Neuronal stem cell (in vitro differentiated cells): ENCODE data around the gene SLC38A2.

ENCODE experiments used
- DNase-seq: peaks from one replicate; pipeline ENCODE4 v3.0.0-alpha.2; 2013; ENCODE audit warnings: low spot score
- H2AFZ ChIP-seq: one replicate; pipeline ENCODE4 v1.6.1; 2013; ENCODE audit warnings: mild to moderate bottlenecking, low read length, inconsistent platforms
- H2AK5ac ChIP-seq: 2 replicates; pipeline ENCODE4 v1.6.1; 2013; ENCODE audit warnings: low read depth, mild to moderate bottlenecking, inconsistent platforms, low read length, moderate library complexity, mixed read lengths
- H2BK120ac ChIP-seq: 2 replicates; pipeline ENCODE4 v1.6.1; 2013; ENCODE audit warnings: low read depth, mild to moderate bottlenecking, inconsistent platforms, low read length, moderate library complexity, mixed read lengths
- H2BK12ac ChIP-seq: one replicate; pipeline ENCODE4 v1.6.1; 2013; ENCODE audit warnings: low read length, inconsistent platforms
- H2BK15ac ChIP-seq: 2 replicates; pipeline ENCODE4 v1.6.1; 2013; ENCODE audit warnings: mild to moderate bottlenecking, low read length, inconsistent platforms, mixed read lengths
- H2BK5ac ChIP-seq: one replicate; pipeline ENCODE4 v1.6.1; 2013; ENCODE audit warnings: inconsistent platforms, mild to moderate bottlenecking, low read length, moderate library complexity
- H3K14ac ChIP-seq: one replicate; pipeline ENCODE4 v1.6.1; 2013; ENCODE audit warnings: low read length, inconsistent platforms
- H3K18ac ChIP-seq: 2 replicates; pipeline ENCODE4 v1.6.1; 2013; ENCODE audit warnings: low read length, inconsistent platforms
- H3K23ac ChIP-seq: 2 replicates; pipeline ENCODE4 v1.6.1; 2013; ENCODE audit warnings: low read depth, mild to moderate bottlenecking, mixed read lengths, low read length, inconsistent platforms; ENCODE audit not compliant: poor library complexity
- H3K27ac ChIP-seq: replicated peaks from 3 replicates; pipeline ENCODE4 v1.5.1; 2013; ENCODE audit warnings: low read length, inconsistent platforms
- H3K27me3 ChIP-seq, 3 experiments: 2 replicates each; pipeline ENCODE4 v1.6.1; 2013; ENCODE audit warnings: low read length in 3 of 3, mild to moderate bottlenecking in 2 of 3, inconsistent platforms in 1 of 3, low read depth in 1 of 3, mixed read lengths in 1 of 3, moderate library complexity in 1 of 3; ENCODE audit not compliant: control insufficient read depth in 3 of 3, insufficient read depth in 3 of 3
- H3K36me3 ChIP-seq, 2 donors: replicated peaks in 1 of 2; 2 replicates each; pipeline ENCODE4 v1.6.1; 2013; ENCODE audit warnings: low read length in 2 of 2; ENCODE audit not compliant: control insufficient read depth in 2 of 2, insufficient read depth in 2 of 2
- H3K4ac ChIP-seq: 2 replicates; pipeline ENCODE4 v1.6.1; 2013; ENCODE audit warnings: inconsistent platforms, mild to moderate bottlenecking, low read length, moderate library complexity
- H3K4me1 ChIP-seq, 2 donors: 1 replicate in 1 of 2; 2 replicates in 1 of 2; pipeline ENCODE4 v1.6.1; 2013; ENCODE audit warnings: low read length in 2 of 2, low read depth in 1 of 2; ENCODE audit not compliant: control insufficient read depth in 2 of 2, insufficient read depth in 1 of 2
- H3K4me2 ChIP-seq: one replicate; pipeline ENCODE4 v1.6.1; 2013; ENCODE audit warnings: mild to moderate bottlenecking, low read length, inconsistent platforms; ENCODE audit not compliant: insufficient read depth, poor library complexity, severe bottlenecking
- H3K4me3 ChIP-seq, 2 donors: 2 replicates each; pipeline ENCODE4 v1.5.1; 2013; ENCODE audit warnings: low read length in 2 of 2, mild to moderate bottlenecking in 2 of 2, inconsistent platforms in 1 of 2, moderate library complexity in 1 of 2
- H3K79me1 ChIP-seq: one replicate; pipeline ENCODE4 v1.6.1; 2013; ENCODE audit warnings: low read depth, mild to moderate bottlenecking, inconsistent platforms, low read length, moderate library complexity
- H3K9ac ChIP-seq: one replicate; pipeline ENCODE4 v1.6.1; 2013; ENCODE audit warnings: mild to moderate bottlenecking, low read depth, low read length, inconsistent platforms; ENCODE audit not compliant: poor library complexity
- H3K9me3 ChIP-seq, 2 donors: replicated peaks in 1 of 2; 2 replicates each; pipeline versions ENCODE3 to v1.6.1; 2013; ENCODE audit warnings: low read length in 2 of 2, mild to moderate bottlenecking in 2 of 2, inconsistent platforms in 1 of 2, low read depth in 1 of 2, mixed read lengths in 1 of 2, moderate library complexity in 1 of 2; ENCODE audit not compliant: control insufficient read depth in 2 of 2, insufficient read depth in 1 of 2
- H4K8ac ChIP-seq: one replicate; pipeline ENCODE4 v1.6.1; 2013; ENCODE audit warnings: low read depth, mild to moderate bottlenecking, inconsistent platforms, low read length, moderate library complexity
- H4K91ac ChIP-seq: one replicate; pipeline ENCODE4 v1.6.1; 2013; ENCODE audit warnings: low read length, low read depth, mild to moderate bottlenecking, inconsistent platforms; ENCODE audit not compliant: poor library complexity
- WGBS, 2 donors: extraction: QIAGEN DNeasy Blood & Tissue Kit; methylation state at CpG; one replicate each; pipeline ENCODE4 v1.1.7; 2013; ENCODE audit warnings: missing lambda C conversion rate in 2 of 2, mixed read lengths in 1 of 2; ENCODE audit not compliant: insufficient read length in 2 of 2, insufficient replicate concordance in 1 of 2; ENCODE audit errors: extremely low coverage in 2 of 2; 5-methylcytosine and 5-hydroxymethylcytosine counted together

The SLC38A2 gene

DNA sequence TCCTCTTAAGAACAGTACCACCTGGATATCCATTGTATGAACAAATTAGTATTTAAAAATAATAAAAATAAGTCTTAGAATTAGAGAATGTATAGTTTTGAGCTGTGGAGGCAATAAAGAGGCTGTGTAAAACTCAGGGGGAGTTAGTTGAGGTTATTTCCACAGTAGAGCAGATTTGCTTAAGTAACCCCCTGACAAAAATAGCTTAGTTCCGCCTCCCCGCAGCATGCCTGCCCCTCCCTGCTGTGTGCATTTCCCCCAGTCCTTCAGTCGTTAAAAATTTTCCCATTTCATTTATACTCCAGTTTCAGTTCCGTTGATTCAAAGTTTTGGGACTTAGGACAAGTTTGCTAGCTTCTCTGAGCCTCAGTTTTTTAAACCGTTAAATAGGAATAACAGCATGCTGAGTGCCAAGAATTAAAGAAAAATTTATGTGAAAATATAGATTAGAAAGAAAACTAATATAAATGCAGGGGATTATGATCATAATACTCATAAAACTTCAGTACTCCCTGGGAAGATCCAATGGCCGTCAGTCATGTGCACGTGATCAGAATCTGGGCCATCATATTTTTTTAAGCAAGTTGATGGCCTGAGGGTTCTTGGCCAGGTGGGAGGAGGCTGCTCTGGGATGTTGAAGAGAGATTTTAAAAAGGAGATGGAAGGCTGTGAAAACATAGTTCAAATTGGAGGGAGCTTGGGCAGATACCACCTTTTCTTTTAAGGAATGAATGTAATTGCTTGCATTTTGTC is 14.5 kb upstream of the SLC38A2 start:
- no peak overlapping the region for H2BK15ac ChIP-seq
- H2BK12ac ChIP-seq, result no peak overlapping the region
- H2BK5ac ChIP-seq, result no peak overlapping the region
- no peak overlapping the region for H3K18ac ChIP-seq
- no peak overlapping the region for H2AK5ac ChIP-seq
- H3K4me1 ChIP-seq, result peaks cover 7 to 10% of the 10 kb centered on the region in 2 donors
- H3K79me1 ChIP-seq, result peaks cover 2% of the 10 kb centered on the region
- no peak overlapping the region for H3K23ac ChIP-seq
- H3K27me3 ChIP-seq, result no peaks in the 10 kb centered on the region
- H3K36me3 ChIP-seq, result no peaks in the 10 kb centered on the region
- no peak overlapping the region for H3K4ac ChIP-seq
- H3K27ac ChIP-seq, result no peak overlapping the region
- H3K4me2 ChIP-seq, result no peak overlapping the region
- no peak overlapping the region for H3K14ac ChIP-seq
- DNase-seq, result no peak
- no peak overlapping the region for H3K4me3 ChIP-seq
- H2AFZ ChIP-seq, result no peak overlapping the region
- no peak overlapping the region for H2BK120ac ChIP-seq
- WGBS, 2 donors, result no CpG with 5 or more reads among the region's 7 CpGs
- no peak overlapping the region for H3K9ac ChIP-seq
- no peak overlapping the region for H4K91ac ChIP-seq
- no peak overlapping the region for H4K8ac ChIP-seq
- H3K9me3 ChIP-seq, result peaks cover 0 to 5% of the 10 kb centered on the region in 2 donors

GRCh38 chr12:46386360-46386867 is 13.8 kb upstream of the SLC38A2 start:
- no peak overlapping the region for H3K14ac ChIP-seq
- H2BK12ac ChIP-seq, result no peak overlapping the region
- peaks cover 0 to 2% (median 0%) of the 10 kb centered on the region in 3 experiments for H3K27me3 ChIP-seq
- H2AK5ac ChIP-seq, result no peak overlapping the region
- no peak overlapping the region for H4K91ac ChIP-seq
- H2AFZ ChIP-seq, result no peak overlapping the region
- H3K23ac ChIP-seq, result no peak overlapping the region
- H3K9ac ChIP-seq, result no peak overlapping the region
- H3K27ac ChIP-seq, result no peak overlapping the region
- H3K18ac ChIP-seq, result no peak overlapping the region
- no peak overlapping the region for H3K4me2 ChIP-seq
- H4K8ac ChIP-seq, result no peak overlapping the region
- no peak overlapping the region for H3K4me3 ChIP-seq
- H3K79me1 ChIP-seq, result peaks cover 2% of the 10 kb centered on the region
- H2BK15ac ChIP-seq, result no peak overlapping the region
- no peak for DNase-seq
- H3K4me1 ChIP-seq, result peaks cover 7 to 10% of the 10 kb centered on the region in 2 donors
- peaks cover 0 to under 1% of the 10 kb centered on the region in 2 donors for H3K9me3 ChIP-seq
- no peak overlapping the region for H2BK5ac ChIP-seq
- H3K4ac ChIP-seq, result no peak overlapping the region
- H2BK120ac ChIP-seq, result no peak overlapping the region
- WGBS, 2 donors, result no CpG with 5 or more reads among the region's 3 CpGs
- H3K36me3 ChIP-seq, result no peaks in the 10 kb centered on the region

DNA sequence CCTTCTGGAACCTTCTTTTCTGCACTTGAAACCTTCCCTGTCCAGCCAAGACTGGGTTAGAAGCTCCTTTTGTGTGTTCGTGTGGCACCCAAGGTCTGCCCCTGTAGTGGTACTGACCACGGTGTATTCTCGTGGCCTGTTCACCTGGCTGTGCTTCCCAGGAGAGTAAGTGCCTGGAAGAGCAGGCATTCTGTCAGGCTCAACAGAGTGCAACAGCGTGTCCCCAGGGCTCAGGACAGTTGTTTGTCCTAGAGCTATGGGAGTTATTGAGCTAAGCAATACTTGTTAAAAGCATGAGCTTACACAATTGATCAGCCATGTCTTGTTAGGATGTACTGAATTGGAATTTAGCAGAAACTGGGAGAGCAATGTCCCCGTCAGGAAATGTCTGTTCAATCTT is 12.9 kb upstream of the SLC38A2 start:
- no peak overlapping the region for H3K27ac ChIP-seq
- no peaks in the 10 kb centered on the region for H3K36me3 ChIP-seq
- peaks cover 0 to 2% (median 0%) of the 10 kb centered on the region in 3 experiments for H3K27me3 ChIP-seq
- no peak overlapping the region for H2BK15ac ChIP-seq
- no CpG with 5 or more reads among the region's 5 CpGs for WGBS, 2 donors
- peaks cover under 1 to 8% of the 10 kb centered on the region in 2 donors for H3K4me1 ChIP-seq
- no peak overlapping the region for H3K4ac ChIP-seq
- peaks cover 2% of the 10 kb centered on the region for H3K79me1 ChIP-seq
- no peak overlapping the region for H3K18ac ChIP-seq
- no peak overlapping the region for H3K4me3 ChIP-seq
- H2AFZ ChIP-seq, result no peak overlapping the region
- DNase-seq, result no peak
- H4K91ac ChIP-seq, result no peak overlapping the region
- H3K9me3 ChIP-seq, result no peaks in the 10 kb centered on the region
- H2AK5ac ChIP-seq, result no peak overlapping the region
- no peak overlapping the region for H3K23ac ChIP-seq
- no peak overlapping the region for H3K14ac ChIP-seq
- H2BK5ac ChIP-seq, result no peak overlapping the region
- H3K9ac ChIP-seq, result no peak overlapping the region
- no peak overlapping the region for H3K4me2 ChIP-seq
- H2BK120ac ChIP-seq, result no peak overlapping the region
- H4K8ac ChIP-seq, result no peak overlapping the region
- no peak overlapping the region for H2BK12ac ChIP-seq

- Histone ChIP-seq H3K9ac (no peak overlapping the region), H3K4me2 (peak overlapping the region; percentile 81), H2AK5ac (no peak overlapping the region), H3K14ac (no peak overlapping the region), H4K91ac (no peak overlapping the region), H2AFZ (peak overlapping the region; percentile 94), H3K79me1 (peaks cover 2% of the 10 kb centered on the region), H3K18ac (no peak overlapping the region), H2BK5ac (no peak overlapping the region), H2BK12ac (no peak overlapping the region), H4K8ac (no peak overlapping the region), H3K27me3 (peaks cover 0 to 5% (median 0%) of the 10 kb centered on the region in 3 experiments), H3K36me3 (no peaks in the 10 kb centered on the region), H2BK120ac (no peak overlapping the region), H3K4me3 (peak overlapping the region; percentile 72 to 98), H3K4me1 (peaks cover 0 to 8% of the 10 kb centered on the region in 2 donors), H3K27ac (no peak overlapping the region), H3K9me3 (peaks cover 2 to 3% of the 10 kb centered on the region in 2 donors), H3K4ac (no peak overlapping the region), H2BK15ac (no peak overlapping the region), H3K23ac (no peak overlapping the region)
- no CpG with 5 or more reads among the region's 9 CpGs for WGBS, 2 donors
- DNase-seq, result no peak
Observed at GRCh38 chr12:46384451-46385309, 12.1 kb upstream of the SLC38A2 start.
